Retinal pigment epithelial cell (primary cell): ENCODE results near the gene NXNL1.
A peak's percentile ranks its signal among the peaks of the same experiment; 100 is the strongest.

Experiments used
- DNase-seq: peaks from one replicate; pipeline ENCODE4 v3.0.0-alpha.2; 2010; ENCODE audit warnings: low read depth
- H3K4me3 ChIP-seq: 2 replicates; pipeline ENCODE4 v1.5.1; 2011; ENCODE audit warnings: mild to moderate bottlenecking, low read length, control low read depth, moderate library complexity
- CTCF ChIP-seq: conservative IDR thresholded peaks from 2 replicates; pipeline ENCODE4 v1.5.1; 2011; ENCODE audit warnings: low read depth, low read length, control low read depth, inconsistent platforms

The NXNL1 gene

GRCh38 chr19:17436094-17436873, 24.4 kb downstream of the NXNL1 start:
- no peak overlapping the region for H3K4me3 ChIP-seq
- TF ChIP-seq CTCF: no peak
- DNase-seq: no peak

GRCh38 chr19:17435218-17435617, 25.5 kb downstream of the NXNL1 start:
- DNase-seq: no peak
- H3K4me3 ChIP-seq: no peak overlapping the region
- no peak for TF ChIP-seq CTCF

- no peak overlapping the region for H3K4me3 ChIP-seq
- TF ChIP-seq CTCF: no peak
- DNase-seq: no peak
Measured at GRCh38 chr19:17431417-17431816, 29.3 kb downstream of the NXNL1 start.

GRCh38 chr19:17429641-17430113, 31.0 kb downstream of the NXNL1 start:
- no peak for DNase-seq
- no peak overlapping the region for H3K4me3 ChIP-seq
- no peak for TF ChIP-seq CTCF

- peak; percentile 73 for TF ChIP-seq CTCF
- no peak overlapping the region for H3K4me3 ChIP-seq
- DNase-seq: no peak
Measured at GRCh38 chr19:17424743-17425365, 35.9 kb downstream of the NXNL1 start.

- no peak for DNase-seq
- TF ChIP-seq CTCF: no peak
- no peak overlapping the region for H3K4me3 ChIP-seq
Measured at GRCh38 chr19:17423429-17424208, 37.1 kb downstream of the NXNL1 start.
